AG04449 (cell line): ENCODE data around the gene TTLL11.

Source experiments
- CTCF ChIA-PET: fragments of 350-600 bp; formaldehyde crosslinking; extraction: SDS; loops from one replicate; lab custom pipeline; 2021; ENCODE audit warnings: antibody characterized with exemption; lab: Yijun Ruan, JAX
- POLR2A ChIA-PET: fragments of 400-600, 350-600 bp; formaldehyde crosslinking; extraction: SDS; loops from one replicate; lab custom pipeline; 2020; ENCODE audit warnings: antibody characterized with exemption, inconsistent platforms; lab: Yijun Ruan, JAX
- DNase-seq: peaks from one replicate; pipeline ENCODE4 v3.0.0-alpha.2; 2010; ENCODE audit warnings: low read depth, low spot score
- H3K4me3 ChIP-seq: 2 replicates; pipeline ENCODE4 v1.5.1; 2011; ENCODE audit warnings: low read depth, mild to moderate bottlenecking, control low read depth, low read length
- TF ChIP-seq, protein P1 (sequence below): IDR thresholded peaks from one replicate; pipeline ENCODE4 v1.5.1; 2011; ENCODE audit warnings: mild to moderate bottlenecking, moderate library complexity, low read length, control low read depth, inconsistent platforms; ENCODE audit not compliant: insufficient read depth; ENCODE audit errors: missing control alignments

The TTLL11 gene

DNA sequence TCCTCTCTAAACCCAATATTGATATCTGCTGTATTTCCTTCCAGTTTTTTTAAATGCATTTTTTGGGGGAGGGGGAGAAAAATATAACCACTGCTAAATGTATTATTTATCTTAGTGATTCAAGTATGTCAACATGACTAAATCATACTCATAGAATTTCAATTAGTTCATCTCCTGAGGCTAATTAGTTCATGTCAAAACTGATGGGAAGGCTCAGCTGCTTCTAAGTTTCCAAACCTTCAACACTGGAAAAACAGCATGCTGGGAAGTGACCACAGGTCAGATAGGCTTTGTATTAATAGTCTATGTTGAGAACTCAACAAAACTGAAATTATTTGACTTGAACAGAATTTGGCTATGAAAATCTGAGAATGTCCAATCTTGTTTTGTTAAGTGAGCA is 118.7 kb downstream of the TTLL11 start:
- no peak for DNase-seq
- no peak overlapping the region for H3K4me3 ChIP-seq
- ChIA-PET POLR2A (no interaction called here), CTCF (no interaction called here)
- TF ChIP-seq, protein P1, sequence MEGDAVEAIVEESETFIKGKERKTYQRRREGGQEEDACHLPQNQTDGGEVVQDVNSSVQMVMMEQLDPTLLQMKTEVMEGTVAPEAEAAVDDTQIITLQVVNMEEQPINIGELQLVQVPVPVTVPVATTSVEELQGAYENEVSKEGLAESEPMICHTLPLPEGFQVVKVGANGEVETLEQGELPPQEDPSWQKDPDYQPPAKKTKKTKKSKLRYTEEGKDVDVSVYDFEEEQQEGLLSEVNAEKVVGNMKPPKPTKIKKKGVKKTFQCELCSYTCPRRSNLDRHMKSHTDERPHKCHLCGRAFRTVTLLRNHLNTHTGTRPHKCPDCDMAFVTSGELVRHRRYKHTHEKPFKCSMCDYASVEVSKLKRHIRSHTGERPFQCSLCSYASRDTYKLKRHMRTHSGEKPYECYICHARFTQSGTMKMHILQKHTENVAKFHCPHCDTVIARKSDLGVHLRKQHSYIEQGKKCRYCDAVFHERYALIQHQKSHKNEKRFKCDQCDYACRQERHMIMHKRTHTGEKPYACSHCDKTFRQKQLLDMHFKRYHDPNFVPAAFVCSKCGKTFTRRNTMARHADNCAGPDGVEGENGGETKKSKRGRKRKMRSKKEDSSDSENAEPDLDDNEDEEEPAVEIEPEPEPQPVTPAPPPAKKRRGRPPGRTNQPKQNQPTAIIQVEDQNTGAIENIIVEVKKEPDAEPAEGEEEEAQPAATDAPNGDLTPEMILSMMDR = no peak

DNA sequence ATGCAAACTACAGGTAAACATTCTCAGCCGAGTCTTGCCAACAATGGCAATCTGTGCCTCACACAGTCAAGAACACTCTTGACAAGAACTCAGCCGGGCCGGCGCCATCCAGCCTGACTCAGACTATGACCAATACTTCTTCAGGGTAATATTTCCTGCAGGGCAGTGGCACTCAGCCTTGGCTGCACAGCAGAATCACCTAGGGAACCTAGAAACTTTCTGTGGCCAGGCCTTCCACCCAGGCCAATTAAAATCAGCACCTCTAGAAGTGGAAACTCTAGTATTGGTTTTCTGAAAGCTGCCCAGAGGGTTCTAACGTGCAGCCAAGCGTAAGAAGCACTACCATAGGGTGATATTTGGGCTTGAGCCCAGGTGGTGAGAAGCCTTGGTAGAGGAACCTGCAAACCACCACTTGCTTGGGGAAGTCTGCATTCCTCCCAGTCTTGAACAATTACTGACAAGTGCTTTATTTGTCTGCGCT is 120.6 kb downstream of the TTLL11 start:
- POLR2A ChIA-PET = no interaction called here
- CTCF ChIA-PET = no interaction called here
- no peak overlapping the region for H3K4me3 ChIP-seq
- peak; percentile 12 for DNase-seq
- TF ChIP-seq, protein P1 = no peak

DNA sequence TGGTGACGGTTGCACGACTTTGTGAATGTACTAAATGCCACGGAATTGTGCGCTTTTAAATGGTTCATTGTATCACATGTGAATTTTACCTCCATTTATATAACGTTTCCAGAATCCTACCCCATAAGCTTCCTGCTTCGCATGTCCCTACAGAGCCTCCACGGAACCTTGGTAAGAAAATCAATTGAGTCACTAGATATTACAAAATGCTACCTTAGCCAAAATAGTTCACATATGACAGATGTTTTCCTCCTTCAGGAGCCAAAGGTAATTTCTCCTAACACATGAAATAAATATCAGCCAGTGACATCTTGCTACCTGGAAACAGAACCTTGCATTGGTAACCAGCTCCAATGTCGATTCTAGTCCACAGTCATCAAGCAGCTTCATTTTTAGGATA is 125.1 kb downstream of the TTLL11 start:
- no peak overlapping the region for H3K4me3 ChIP-seq
- DNase-seq = no peak
- POLR2A ChIA-PET = no interaction called here
- CTCF ChIA-PET = interaction anchor here (1.1 to 1.6 kb wide), 3 partner anchors 10 to 422 kb away, joined by 3 read pairs; no protein-coding TSS in a partner anchor
- TF ChIP-seq, protein P1 = no peak

DNA sequence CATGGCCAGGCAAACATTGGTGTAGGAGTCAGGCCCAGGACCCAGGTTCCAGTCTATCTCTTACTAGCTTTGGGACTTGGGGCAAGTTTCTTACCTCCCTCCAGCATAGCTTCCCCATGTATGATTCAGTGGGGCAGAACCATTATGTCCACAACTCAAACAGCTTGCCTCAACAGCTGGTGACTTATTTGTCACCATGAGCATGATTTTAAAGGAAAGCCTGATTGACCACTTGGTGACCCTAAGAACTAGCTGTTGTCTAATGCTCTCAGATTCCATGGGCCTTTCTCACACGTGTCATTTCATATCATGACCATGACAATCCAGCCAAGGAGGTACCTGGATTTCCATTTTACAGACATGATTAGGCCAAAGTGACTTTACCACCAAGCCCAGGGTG is 126.4 kb downstream of the TTLL11 start:
- TF ChIP-seq, protein P1 = no peak
- no peak for DNase-seq
- CTCF ChIA-PET = interaction anchor here (1.0 to 1.3 kb wide), 2 partner anchors 231 to 280 kb away, joined by 3 read pairs; no protein-coding TSS in a partner anchor
- POLR2A ChIA-PET = no interaction called here
- no peak overlapping the region for H3K4me3 ChIP-seq

DNA sequence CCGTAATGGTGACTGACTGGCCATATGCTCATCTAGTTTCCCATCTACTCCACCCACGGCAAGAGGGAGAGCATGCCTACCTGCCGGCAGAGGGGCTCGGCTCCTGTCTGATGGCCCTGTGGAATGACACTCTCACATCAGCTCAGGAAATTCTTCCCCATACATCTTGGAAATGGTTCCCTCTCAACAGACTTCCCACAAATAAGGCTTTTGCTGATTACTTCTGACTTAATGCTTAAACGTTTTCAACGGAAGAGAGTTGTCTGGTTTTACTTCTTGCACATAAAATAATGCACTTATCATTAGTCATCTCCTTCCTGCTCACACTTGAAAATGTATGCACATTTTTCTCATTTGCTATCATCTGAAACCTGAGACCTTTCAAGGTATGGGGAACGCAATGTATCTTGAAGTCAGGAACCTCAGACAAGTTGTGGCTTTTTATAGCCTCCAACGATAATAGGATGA is 129.5 kb downstream of the TTLL11 start:
- TF ChIP-seq, protein P1 = no peak
- CTCF ChIA-PET = no interaction called here
- peak; percentile 75 for DNase-seq
- POLR2A ChIA-PET = no interaction called here
- H3K4me3 ChIP-seq = no peak overlapping the region

DNA sequence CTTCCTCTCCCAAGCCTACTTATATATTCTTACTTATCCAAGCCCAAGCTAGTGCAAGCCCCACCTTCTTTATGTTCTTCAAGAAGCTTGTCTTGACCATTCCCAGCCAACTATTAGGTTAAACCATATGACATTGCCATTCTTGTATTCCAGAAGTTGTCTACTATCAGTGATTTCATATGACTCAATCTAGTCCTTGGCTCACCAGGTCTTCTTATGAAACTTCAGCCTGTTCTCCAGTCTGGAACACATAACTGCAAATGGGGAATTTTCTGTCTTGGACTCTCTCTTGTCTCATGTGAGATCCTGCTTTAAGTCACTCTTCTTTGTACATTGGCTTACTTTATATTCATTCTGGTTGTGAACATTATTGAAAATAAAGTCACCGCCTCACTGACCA is 130.7 kb downstream of the TTLL11 start:
- TF ChIP-seq, protein P1 = no peak
- no peak for DNase-seq

More for the DNA sequence above, 130.7 kb downstream of the TTLL11 start:
- ChIA-PET POLR2A (no interaction called here), CTCF (no interaction called here)
- no peak overlapping the region for H3K4me3 ChIP-seq
